GM21619 (cell line): ENCODE measurements around the gene CAMK2G.
"Not testable (repeated sequence)": the region's sequence is repeated elsewhere in the genome, so short reads cannot be mapped to it uniquely, and the experiment has no call there.

ENCODE experiments used
- ATAC-seq: cut with Tn5 transposase; IDR thresholded peaks from one replicate; pipeline ENCODE4 v1.9.1; 2021; ENCODE audit not compliant: unreplicated experiment

CAMK2G gene

GRCh38 chr10:73841526-73842285 is 32.6 kb downstream of the CAMK2G start:
- no peak for ATAC-seq

DNA sequence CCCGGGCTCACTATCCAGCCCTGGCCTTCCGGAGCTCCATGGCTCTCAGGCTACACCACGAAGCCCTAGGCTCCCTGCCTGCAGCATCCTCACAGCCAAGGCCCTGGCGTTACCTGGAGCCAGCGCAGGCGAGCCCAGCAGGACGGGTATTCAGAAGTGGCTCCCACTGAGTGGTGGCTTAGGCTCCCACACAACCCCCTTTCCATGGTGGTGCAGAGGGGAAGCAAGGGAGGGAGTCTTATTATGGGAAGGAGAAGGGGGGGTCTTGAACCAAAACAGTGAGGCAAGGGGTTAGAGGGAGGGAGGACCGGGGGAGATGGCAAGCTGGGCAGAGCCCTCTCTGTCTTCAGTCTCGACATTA is 33.3 kb downstream of the CAMK2G start:
- ATAC-seq: no peak

GRCh38 chr10:73840403-73841060 is 33.8 kb downstream of the CAMK2G start:
- ATAC-seq: no peak

GRCh38 chr10:73840056-73840402 is 34.3 kb downstream of the CAMK2G start:
- no peak for ATAC-seq

- no peak for ATAC-seq
Measured at GRCh38 chr10:73839276-73839966, 34.9 kb downstream of the CAMK2G start.

DNA sequence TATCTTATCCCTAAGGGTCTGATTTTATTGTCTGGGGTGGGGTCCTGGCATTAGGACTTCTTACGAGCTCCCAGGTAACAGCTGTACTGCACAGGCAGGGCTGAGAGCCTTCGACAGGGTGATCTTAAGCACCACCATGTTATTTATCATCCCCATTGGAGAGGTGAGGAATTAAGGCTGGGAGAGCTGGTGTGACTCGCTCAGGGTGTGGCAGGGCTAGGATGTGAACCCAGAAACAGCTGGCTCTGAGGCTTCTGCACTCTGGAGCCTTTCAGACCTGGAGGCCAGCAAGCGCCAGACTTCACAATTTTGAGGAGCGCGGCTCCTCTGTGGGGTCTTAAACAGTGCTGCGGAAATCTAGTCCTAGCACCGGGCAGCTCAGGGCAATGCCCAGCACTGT is 35.5 kb downstream of the CAMK2G start:
- ATAC-seq: no peak

- no peak for ATAC-seq
Measured at GRCh38 chr10:73838008-73838567, 36.3 kb downstream of the CAMK2G start.

- no peak for ATAC-seq
Measured at GRCh38 chr10:73837072-73837471, 37.3 kb downstream of the CAMK2G start.

GRCh38 chr10:73836427-73836980 is 37.9 kb downstream of the CAMK2G start:
- no peak for ATAC-seq

GRCh38 chr10:73829090-73829489 is 45.3 kb downstream of the CAMK2G start:
- ATAC-seq: not testable (repeated sequence)

GRCh38 chr10:73828161-73828560 is 46.2 kb downstream of the CAMK2G start:
- ATAC-seq: no peak

DNA sequence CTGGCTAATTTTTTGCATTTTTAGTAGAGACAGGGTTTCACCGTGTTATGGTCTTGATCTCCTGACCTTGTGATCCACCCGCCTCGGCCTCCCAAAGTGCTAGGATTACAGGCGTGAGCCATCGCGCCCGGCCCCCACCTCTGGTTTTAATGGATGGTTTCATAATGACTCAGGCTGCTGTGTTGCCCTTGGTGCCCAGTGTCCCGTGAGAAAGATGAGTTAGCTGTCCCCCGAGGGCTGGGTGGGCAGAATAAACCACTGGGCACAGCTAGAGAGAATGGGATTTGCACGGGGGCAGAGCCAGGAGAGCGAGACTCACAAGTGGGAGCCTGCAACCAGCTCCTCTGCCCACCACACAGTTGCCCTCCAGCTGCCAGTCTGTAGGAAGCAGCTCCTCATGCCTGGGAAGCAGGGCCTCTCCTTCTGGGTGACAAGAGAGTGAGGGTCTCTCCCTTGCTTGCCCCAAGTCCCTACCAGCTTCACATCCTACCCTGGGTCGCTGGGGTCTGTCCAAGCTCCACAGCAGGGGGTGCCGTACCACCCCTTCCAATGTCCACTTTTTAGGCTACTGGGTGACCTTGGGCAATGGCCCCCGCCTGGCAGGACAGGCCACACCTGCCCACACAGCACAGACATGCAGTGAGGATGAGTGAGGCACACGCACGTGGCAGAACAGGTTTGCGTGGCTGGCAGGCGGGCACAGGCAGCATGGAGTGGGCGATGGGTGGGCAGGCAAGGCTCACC is 46.8 kb downstream of the CAMK2G start:
- no peak for ATAC-seq

DNA sequence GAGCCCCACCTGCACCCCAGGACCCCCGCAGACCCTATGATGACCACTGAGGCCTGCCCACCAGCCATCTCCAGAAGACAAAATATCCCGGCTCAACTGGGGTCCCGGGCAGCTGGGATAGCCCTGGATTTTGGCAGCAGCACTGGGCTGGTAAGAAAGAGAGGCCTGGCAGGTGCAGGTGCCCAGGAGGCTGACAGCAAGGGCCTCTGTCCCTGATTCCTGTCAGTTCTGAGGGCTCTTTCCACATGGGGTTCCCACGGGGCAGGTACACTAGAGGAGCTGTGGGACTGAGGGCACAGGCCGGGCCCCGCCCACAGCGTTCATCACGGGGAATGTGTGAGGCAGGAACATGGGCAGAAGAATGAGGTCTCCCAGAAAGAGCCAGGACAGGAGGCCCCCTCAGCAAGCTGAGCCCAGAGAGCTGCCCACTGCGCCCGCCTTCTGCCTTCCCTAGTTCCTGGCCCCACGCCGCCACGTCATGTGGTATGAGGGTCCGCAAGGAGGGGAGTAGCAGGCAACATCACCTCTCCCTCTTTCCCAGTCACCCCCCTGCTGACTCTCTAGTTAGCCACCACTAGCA is 50.1 kb downstream of the CAMK2G start:
- no peak for ATAC-seq

GRCh38 chr10:73823391-73823790 is 51.0 kb downstream of the CAMK2G start:
- no peak for ATAC-seq

DNA sequence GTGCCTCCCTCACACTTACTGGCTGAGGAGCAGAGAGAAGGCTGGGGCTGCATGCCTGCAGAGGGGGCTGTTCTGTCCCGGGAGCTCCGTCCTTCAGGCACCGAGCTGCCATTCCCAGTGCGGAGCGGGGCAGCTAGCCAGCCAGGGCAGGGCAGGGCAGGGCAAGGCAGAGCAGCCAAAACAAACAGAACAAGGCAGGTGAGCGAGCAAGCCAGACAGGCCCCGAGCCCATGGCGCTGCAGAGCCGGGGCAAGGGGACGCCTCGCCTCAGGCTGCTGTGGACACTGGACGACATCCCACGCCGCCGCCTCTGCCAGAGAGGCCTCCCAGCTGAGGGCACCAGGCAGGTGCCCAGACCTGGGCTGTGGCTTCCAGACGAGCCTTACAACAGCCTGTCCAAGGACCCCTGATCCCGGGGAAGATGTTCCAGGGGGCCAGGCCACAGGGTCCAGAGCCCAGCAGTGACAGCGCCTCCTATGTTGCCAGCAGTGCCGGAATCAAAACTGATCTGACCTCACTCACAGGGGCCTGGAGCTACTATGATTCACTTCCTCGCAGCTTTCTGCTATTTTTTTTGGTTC is 54.8 kb downstream of the CAMK2G start:
- no peak for ATAC-seq

GRCh38 chr10:73819081-73819480 is 55.3 kb downstream of the CAMK2G start:
- ATAC-seq: no peak

DNA sequence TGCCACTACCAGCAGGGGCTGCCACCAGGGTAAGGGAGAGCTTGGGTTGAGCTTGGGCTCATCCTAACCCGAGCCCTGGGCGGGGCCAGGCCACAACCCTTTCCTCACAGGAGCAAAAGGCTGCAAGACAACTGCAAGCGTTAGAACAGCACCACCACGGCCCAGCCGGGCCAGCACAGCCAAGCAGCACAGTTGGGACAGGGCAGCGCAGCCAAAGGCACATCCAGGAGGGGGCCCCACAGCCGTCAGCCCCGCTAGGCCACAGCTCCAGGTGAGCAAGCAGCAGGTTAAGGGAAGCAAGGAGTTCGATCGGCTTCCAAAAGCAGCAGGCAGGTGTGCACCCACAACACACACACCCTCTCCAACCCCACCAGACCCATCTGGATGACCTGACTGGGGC is 56.0 kb downstream of the CAMK2G start:
- no peak for ATAC-seq

GRCh38 chr10:73817826-73818225 is 56.5 kb downstream of the CAMK2G start:
- no peak for ATAC-seq

- ATAC-seq: no peak
Measured at GRCh38 chr10:73816917-73817729, 57.2 kb downstream of the CAMK2G start.

DNA sequence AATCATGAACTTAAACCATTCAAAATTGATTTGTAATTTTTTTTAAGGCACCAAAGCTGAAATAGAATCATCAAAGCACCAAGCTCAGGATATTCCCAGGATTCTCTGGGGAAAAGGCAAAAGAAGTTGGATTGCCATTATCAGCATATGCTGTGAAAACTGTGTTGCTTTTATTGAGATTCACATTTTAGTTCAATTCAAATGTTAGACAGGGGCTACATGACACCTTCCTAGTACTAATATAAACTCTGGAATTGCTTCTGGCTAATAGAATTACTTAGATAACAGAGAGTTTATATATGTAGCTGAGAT is 58.7 kb downstream of the CAMK2G start:
- ATAC-seq: no peak
